Measurements from ENCODE around the gene CACNA2D3.

GRCh38 chr3:54955941-54956340 is 833.6 kb downstream of the CACNA2D3 start:
- TF ChIP-seq CTCF (conservative IDR thresholded peaks at IDR 0.05): no peak
- no peak for TF ChIP-seq EZH2 (IDR thresholded peaks at IDR 0.05; ENCODE audit: low read depth)

Measured in PC-9 (cell line).